Bronchial epithelial cell (primary cell): Measurements from ENCODE around the gene PRKAR2A. TPM values are rescaled to one million over a fixed set of nuclear protein-coding genes. Genes with fewer than 3 reads are reported as not detected.
"Not testable (repeated sequence)": the region's sequence is repeated elsewhere in the genome, so short reads cannot be mapped to it uniquely, and the experiment has no call there.

ENCODE experiments used
- DNase-seq: peaks from one replicate; pipeline ENCODE4 v3.0.0-alpha.2; 2010; ENCODE audit warnings: low read depth
- FAIRE-seq: peaks from 2 replicates; lab custom pipeline; 2011; peaks lifted over from hg19 to GRCh38; lab: Jason Lieb, UNC
- H3K27me3 ChIP-seq: 2 replicates; pipeline ENCODE4 v1.5.1; 2011; ENCODE audit warnings: low read length; ENCODE audit not compliant: control insufficient read depth, insufficient read depth
- H3K36me3 ChIP-seq: 2 replicates; pipeline ENCODE4 v1.5.1; 2011; ENCODE audit warnings: low read length; ENCODE audit not compliant: control insufficient read depth, insufficient read depth
- H3K4me3 ChIP-seq: 2 replicates; pipeline ENCODE4 v1.5.1; 2011; ENCODE audit warnings: mild to moderate bottlenecking, low read depth, low read length, control low read depth
- CTCF ChIP-seq: IDR thresholded peaks from 2 replicates; pipeline ENCODE4 v1.5.1; 2011; ENCODE audit warnings: mild to moderate bottlenecking, moderate library complexity, low read length, control low read depth, inconsistent platforms; ENCODE audit not compliant: insufficient read depth, severe bottlenecking
- total RNA-seq: library from RNA; depleted of rRNA; stranded (reverse); fragments of >200 nt; gene quantifications from 2 replicates; pipeline ENCODE4 v1.2.1, GENCODE V29; 2014

PRKAR2A gene
- total RNA-seq, 1 donor from 2014 or later = 28.7 TPM

GRCh38 chr3:48820612-48821324 is 26.9 kb downstream of the PRKAR2A start:
- H3K36me3 ChIP-seq = no peaks in the 10 kb centered on the region
- no peaks in the 10 kb centered on the region for H3K27me3 ChIP-seq
- H3K4me3 ChIP-seq = no peak overlapping the region
- FAIRE-seq (peak; percentile 50), DNase-seq (peak; percentile 29)
- TF ChIP-seq CTCF = no peak

- Histone ChIP-seq H3K36me3 (no peaks in the 10 kb centered on the region), H3K4me3 (no peak overlapping the region), H3K27me3 (no peaks in the 10 kb centered on the region)
- TF ChIP-seq CTCF = no peak
- no peak for DNase-seq
- FAIRE-seq = no peak
Observed at GRCh38 chr3:48819234-48820221, 28.1 kb downstream of the PRKAR2A start.

GRCh38 chr3:48811524-48811923 is 36.1 kb downstream of the PRKAR2A start:
- no peak for FAIRE-seq

GRCh38 chr3:48804930-48805329 is 42.7 kb downstream of the PRKAR2A start:
- H3K4me3 ChIP-seq = no peak overlapping the region
- no peak for TF ChIP-seq CTCF
- peaks cover 2% of the 10 kb centered on the region for H3K36me3 ChIP-seq
- DNase-seq (no peak), FAIRE-seq (no peak)
- no peaks in the 10 kb centered on the region for H3K27me3 ChIP-seq

More at GRCh38 chr3:48811524-48811923, 36.1 kb downstream of the PRKAR2A start:
- TF ChIP-seq CTCF = no peak
- Histone ChIP-seq H3K27me3 (no peaks in the 10 kb centered on the region), H3K4me3 (no peak overlapping the region), H3K36me3 (no peaks in the 10 kb centered on the region)
- no peak for DNase-seq

- not testable (repeated sequence) for H3K36me3 ChIP-seq, FAIRE-seq, H3K27me3 ChIP-seq, H3K4me3 ChIP-seq, DNase-seq
Observed at GRCh38 chr3:48800831-48801230, 46.8 kb downstream of the PRKAR2A start.

- FAIRE-seq (no peak), DNase-seq (peak; percentile 79)
- no peaks in the 10 kb centered on the region for H3K27me3 ChIP-seq
- H3K4me3 ChIP-seq = no peak overlapping the region
- no peak for TF ChIP-seq CTCF
- no peaks in the 10 kb centered on the region for H3K36me3 ChIP-seq
Observed at GRCh38 chr3:48798998-48799397, 48.7 kb downstream of the PRKAR2A start.
